PC-9 (cell line): Measurements from ENCODE around the gene DOHH.

Source experiments
- EZH2 ChIP-seq: fragments of 200-600 bp; sonication (generic); IDR thresholded peaks from 2 replicates; pipeline ENCODE4 v1.8.0; 2017; ENCODE audit warnings: antibody characterized with exemption, low read depth
- TF ChIP-seq, protein P1 (sequence below): fragments of 200-600 bp; sonication (generic); conservative IDR thresholded peaks from 2 replicates; pipeline ENCODE4 v1.6.1; 2017; ENCODE audit warnings: mixed run types, antibody characterized with exemption, mild to moderate bottlenecking, moderate library complexity

DNA sequence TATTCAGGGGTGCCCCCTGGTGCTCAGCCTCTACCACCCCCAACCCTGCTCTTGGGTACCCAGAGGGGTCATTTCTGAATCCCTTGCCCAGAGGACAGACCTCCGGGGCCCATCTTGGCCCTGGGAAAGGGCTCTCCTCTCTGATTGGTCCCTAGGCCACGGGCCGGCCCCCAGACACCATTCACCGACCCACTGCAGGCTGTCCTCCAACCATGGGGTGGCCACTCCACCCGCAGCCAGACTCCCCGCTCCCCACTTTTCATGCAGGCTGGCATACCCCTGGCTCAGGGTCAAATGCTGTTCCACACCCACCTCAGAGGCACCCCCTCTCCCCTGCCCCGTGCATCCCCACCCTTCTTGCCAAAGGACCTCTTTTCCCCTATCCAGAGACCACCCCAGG lies 34.9 kb downstream of the DOHH start:
- TF ChIP-seq, protein P1, sequence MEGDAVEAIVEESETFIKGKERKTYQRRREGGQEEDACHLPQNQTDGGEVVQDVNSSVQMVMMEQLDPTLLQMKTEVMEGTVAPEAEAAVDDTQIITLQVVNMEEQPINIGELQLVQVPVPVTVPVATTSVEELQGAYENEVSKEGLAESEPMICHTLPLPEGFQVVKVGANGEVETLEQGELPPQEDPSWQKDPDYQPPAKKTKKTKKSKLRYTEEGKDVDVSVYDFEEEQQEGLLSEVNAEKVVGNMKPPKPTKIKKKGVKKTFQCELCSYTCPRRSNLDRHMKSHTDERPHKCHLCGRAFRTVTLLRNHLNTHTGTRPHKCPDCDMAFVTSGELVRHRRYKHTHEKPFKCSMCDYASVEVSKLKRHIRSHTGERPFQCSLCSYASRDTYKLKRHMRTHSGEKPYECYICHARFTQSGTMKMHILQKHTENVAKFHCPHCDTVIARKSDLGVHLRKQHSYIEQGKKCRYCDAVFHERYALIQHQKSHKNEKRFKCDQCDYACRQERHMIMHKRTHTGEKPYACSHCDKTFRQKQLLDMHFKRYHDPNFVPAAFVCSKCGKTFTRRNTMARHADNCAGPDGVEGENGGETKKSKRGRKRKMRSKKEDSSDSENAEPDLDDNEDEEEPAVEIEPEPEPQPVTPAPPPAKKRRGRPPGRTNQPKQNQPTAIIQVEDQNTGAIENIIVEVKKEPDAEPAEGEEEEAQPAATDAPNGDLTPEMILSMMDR: no peak
- TF ChIP-seq EZH2: no peak
